Activated CD4-positive, alpha-beta memory T cell treated with anti-CD3 and anti-CD28 coated beads for 36 hours (primary cell): ENCODE results near the gene RUBCNL. TPM values are rescaled to one million over a fixed set of nuclear protein-coding genes. Genes with fewer than 3 reads are reported as not detected.
A peak's percentile ranks its signal among the peaks of the same experiment; 100 is the strongest.

Experiments used
- CTCF ChIA-PET: fragments of 350-600 bp; sonication (Branson Sonifier 250); formaldehyde crosslinking; loops from one replicate; lab custom pipeline; 2021; ENCODE audit warnings: antibody characterized with exemption, inconsistent platforms; lab: Charles Lee
- POLR2A ChIA-PET: fragments of 350-600 bp; sonication (Branson Sonifier 250); formaldehyde crosslinking; loops from one replicate; lab custom pipeline; 2021; ENCODE audit warnings: antibody characterized with exemption; lab: Charles Lee
- DNase-seq: peaks from one replicate; pipeline ENCODE4 v3.0.0-alpha.2; 2020
- H3K27ac Mint-ChIP-seq: one replicate; pipeline ENCODE4 v1.8.0; 2021; ENCODE audit warnings: mixed read lengths
- H3K27me3 Mint-ChIP-seq: one replicate; pipeline ENCODE4 v1.8.0; 2021; ENCODE audit warnings: mixed read lengths
- H3K36me3 Mint-ChIP-seq: one replicate; pipeline ENCODE4 v1.8.0; 2021; ENCODE audit warnings: mixed read lengths
- H3K4me1 Mint-ChIP-seq: one replicate; pipeline ENCODE4 v1.8.0; 2021; ENCODE audit warnings: low read depth, mixed read lengths
- H3K4me3 Mint-ChIP-seq: one replicate; pipeline ENCODE4 v1.8.0; 2021; ENCODE audit warnings: mild to moderate bottlenecking, mixed read lengths
- H3K9me3 Mint-ChIP-seq: one replicate; pipeline ENCODE4 v1.8.0; 2021; ENCODE audit warnings: mixed read lengths
- intact Hi-C: fragments of 100-400 bp; cut with micrococcal nuclease; formaldehyde crosslinking; loops from one replicate; pipeline ENCODE4 v1.15.1; 2023
- total RNA-seq, 2 experiments: library from RNA; stranded (reverse); gene quantifications; one replicate each; pipeline ENCODE4 v1.2.3, GENCODE V29; 2021

Gene RUBCNL
- total RNA-seq, 2 experiments from 2014 or later: 0.73 to 0.74 TPM

DNA sequence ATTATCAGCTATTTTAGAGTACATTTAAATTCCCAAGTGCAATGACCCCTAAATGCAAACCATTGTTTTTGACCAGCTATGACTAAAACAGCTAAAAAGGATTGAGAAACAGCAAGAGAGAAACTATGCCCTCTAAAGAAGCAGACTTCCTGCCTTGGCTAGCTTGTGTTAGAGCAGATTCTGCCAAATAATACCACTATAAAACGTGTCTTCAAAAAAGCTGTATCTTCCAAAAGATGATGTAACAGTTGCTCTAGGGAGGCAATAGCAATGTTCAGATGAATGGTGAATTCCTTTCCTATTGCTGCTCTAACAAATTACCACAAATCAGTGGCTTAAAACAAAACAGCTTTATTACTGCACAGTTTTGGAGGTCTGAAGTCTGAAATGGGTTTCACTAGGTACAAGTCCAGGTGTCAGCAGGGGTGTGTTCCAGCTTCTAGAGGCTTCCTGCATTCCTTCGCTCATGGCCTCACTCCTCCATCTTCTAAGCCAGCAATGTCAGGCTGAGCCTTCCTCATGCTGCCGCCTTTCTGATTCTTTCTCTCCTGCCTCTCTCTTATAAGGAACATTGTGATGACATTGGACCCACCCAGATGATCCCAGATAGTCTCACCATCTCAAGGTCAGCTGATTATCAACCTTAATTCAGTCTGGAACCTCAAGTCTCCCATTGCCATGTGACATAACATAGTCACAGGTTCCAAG is 90.8 kb downstream of the RUBCNL start:
- Mint-ChIP-seq H3K36me3 (peaks cover 1% of the 10 kb centered on the region), H3K9me3 (peaks cover 5% of the 10 kb centered on the region), H3K4me3 (peak overlapping the region; percentile 61)

DNA sequence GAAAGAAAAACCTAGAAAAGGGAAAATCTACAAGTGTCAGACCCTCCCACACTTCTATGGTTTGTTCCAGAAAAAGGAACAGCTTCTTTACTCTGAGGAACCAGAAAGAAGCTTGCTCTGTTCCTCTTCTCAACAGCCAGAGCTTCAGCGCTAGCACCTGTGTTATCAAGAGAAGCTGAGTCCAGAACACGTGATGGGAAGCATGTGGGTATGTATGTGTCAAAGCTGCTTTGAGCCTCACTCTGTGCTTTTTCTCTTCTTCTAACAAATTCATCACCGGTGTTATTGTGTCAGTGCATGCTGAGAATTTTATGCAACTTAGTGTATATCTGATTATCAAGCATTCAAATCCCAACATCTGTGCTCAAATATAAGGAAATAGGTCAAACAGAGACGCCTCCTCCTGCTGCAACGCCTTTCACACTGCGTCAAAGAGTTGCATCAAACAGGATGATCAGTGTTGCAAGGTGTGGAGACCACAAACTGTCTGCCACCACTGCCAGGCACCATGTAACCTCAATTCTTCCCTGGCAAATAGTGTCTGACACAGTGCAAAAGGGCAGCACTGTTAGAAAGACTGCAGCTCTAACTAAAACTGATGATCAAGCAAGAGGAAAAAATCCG is 91.4 kb downstream of the RUBCNL start:
- CTCF ChIA-PET: interaction anchor here (0.6 to 2.9 kb wide), 10 partner anchors 9 to 170 kb away, joined by 3 to 17 read pairs (median 4); no protein-coding TSS in a partner anchor
- intact Hi-C loops: loop anchor here (1.0 to 10.0 kb wide), 7 partner anchors 26 to 1859 kb away; partner anchors contain the start of genes LCP1 and ZC3H13
- peak overlapping the region; percentile 93 for H3K27ac Mint-ChIP-seq
- peaks cover 53% of the 10 kb centered on the region for H3K4me1 Mint-ChIP-seq
- DNase-seq: peak; percentile 78
- H3K9me3 Mint-ChIP-seq: peaks cover 5% of the 10 kb centered on the region
- no peaks in the 10 kb centered on the region for H3K27me3 Mint-ChIP-seq
- H3K36me3 Mint-ChIP-seq: peaks cover 1% of the 10 kb centered on the region
- POLR2A ChIA-PET: interaction anchor here (0.8 to 1.6 kb wide), 3 partner anchors 20 to 113 kb away, joined by 3 to 4 read pairs (median 4); partner anchors contain the start of gene LCP1
- H3K4me3 Mint-ChIP-seq: peak overlapping the region; percentile 61

More for the DNA sequence above, 90.8 kb downstream of the RUBCNL start:
- H3K27me3 Mint-ChIP-seq: no peaks in the 10 kb centered on the region
- H3K27ac Mint-ChIP-seq: peak overlapping the region; percentile 93
- ChIA-PET POLR2A (interaction anchor here (0.8 to 1.6 kb wide), 4 partner anchors 19 to 114 kb away, joined by 3 to 4 read pairs (median 4); partner anchors contain the start of gene LCP1), CTCF (interaction anchor here (0.7 to 2.9 kb wide), 9 partner anchors 9 to 170 kb away, joined by 3 to 17 read pairs (median 4); no protein-coding TSS in a partner anchor)
- H3K4me1 Mint-ChIP-seq: peaks cover 50% of the 10 kb centered on the region
- intact Hi-C loops: loop anchor here (1.0 to 10.0 kb wide), 7 partner anchors 25 to 1859 kb away; partner anchors contain the start of genes LCP1 and ZC3H13
- no peak for DNase-seq

DNA sequence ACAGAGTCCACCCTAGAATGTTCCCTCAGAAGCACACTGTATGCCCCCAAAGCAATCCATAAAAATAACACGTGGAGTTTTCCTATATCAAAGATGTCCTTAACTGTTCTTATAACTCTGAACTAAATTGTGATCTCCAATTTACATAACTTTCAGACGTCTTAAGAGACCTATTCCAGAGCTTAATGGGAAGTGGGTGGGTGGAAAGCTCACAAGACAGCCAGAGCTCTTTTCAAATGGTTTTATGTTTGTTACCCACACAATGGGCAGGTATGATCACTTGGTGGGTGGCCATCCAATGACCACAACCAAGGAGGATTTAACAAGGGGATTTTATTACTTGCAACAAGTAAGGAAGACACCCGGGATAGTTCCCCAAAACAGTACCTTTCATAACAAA is 93.6 kb downstream of the RUBCNL start:
- POLR2A ChIA-PET: no interaction called here
- DNase-seq: no peak
- CTCF ChIA-PET: interaction anchor here (2.2 kb wide), 1 partner anchor 28 kb away, joined by 6 read pairs; no protein-coding TSS in a partner anchor
- no peaks in the 10 kb centered on the region for H3K9me3 Mint-ChIP-seq
- H3K36me3 Mint-ChIP-seq: no peaks in the 10 kb centered on the region
- H3K27ac Mint-ChIP-seq: peak overlapping the region; percentile 12
- H3K4me1 Mint-ChIP-seq: peaks cover 56% of the 10 kb centered on the region
- H3K27me3 Mint-ChIP-seq: no peaks in the 10 kb centered on the region
- intact Hi-C loops: loop anchor here (10.0 kb wide), 1 partner anchor 1861 kb away; no protein-coding TSS in a partner anchor
- H3K4me3 Mint-ChIP-seq: no peak overlapping the region

Other genes starting within 250 kb of the RUBCNL start
- 1,000 to 10,000 TPM; 1,012 to 1,022 TPM for gene LCP1, start 205.1 kb downstream of the RUBCNL start, total RNA-seq
- under 1 TPM; 0.45 to 0.63 TPM for gene LRRC63, start 175.3 kb downstream of the RUBCNL start, total RNA-seq
- gene LRCH1, start 165.9 kb upstream of the RUBCNL start, total RNA-seq: 10 to 100 TPM; 16.9 to 17.9 TPM